HG03432 (cell line): ENCODE data around the gene RPS2.
"Not testable (repeated sequence)": the region's sequence is repeated elsewhere in the genome, so short reads cannot be mapped to it uniquely, and the experiment has no call there.

ENCODE experiments used
- ATAC-seq: cut with Tn5 transposase; IDR thresholded peaks from one replicate; pipeline ENCODE4 v1.9.1; 2021; ENCODE audit warnings: mild to moderate bottlenecking, moderate library complexity; ENCODE audit not compliant: unreplicated experiment

The RPS2 gene

GRCh38 chr16:1964506-1965395 is at the start of gene RPS2:
Gene RPS2, minus strand, starts transcription at chr16:1964826. Its CDS starts 201 bp downstream, at chr16:1964625.
- peak; percentile 82 for ATAC-seq

DNA sequence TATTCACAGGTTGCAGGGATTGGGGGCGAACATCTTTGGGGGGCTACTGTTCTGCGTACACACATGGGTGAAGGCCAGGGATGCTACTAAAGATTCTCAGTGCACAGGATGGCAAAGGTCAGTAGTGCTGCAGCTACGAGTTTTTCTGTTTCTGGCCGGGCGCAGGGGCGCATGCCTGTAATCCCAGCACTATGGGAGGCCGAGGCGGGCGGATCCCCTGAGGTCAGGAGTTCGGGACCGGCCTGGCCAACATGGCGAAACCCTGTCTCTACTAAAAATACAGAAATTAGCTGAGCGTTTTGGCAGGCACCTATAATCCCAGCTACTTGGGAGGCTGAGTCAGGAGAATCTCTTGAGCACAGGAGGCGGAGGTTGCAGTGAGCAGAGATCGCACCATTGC is 48.9 kb upstream of the RPS2 start:
- no peak for ATAC-seq

DNA sequence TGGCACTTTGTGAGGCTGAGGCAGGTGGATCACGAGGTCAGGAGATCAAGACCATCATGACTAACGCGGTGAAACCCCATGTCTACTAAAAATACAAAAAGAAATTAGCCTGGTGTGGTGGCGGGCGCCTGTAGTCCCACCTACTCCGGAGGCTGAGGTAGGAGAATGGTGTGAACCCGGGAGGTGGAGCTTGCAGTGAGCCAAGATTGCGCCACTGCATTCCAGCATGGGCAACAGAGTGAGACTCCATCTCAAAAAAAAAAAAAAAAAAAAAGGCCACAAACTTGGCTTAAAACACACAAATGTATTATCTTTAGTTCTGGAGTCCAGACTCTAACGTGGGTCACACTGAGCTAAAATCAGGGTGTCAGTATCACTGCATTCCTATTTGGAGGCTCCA is 47.1 kb upstream of the RPS2 start:
- ATAC-seq = not testable (repeated sequence)

DNA sequence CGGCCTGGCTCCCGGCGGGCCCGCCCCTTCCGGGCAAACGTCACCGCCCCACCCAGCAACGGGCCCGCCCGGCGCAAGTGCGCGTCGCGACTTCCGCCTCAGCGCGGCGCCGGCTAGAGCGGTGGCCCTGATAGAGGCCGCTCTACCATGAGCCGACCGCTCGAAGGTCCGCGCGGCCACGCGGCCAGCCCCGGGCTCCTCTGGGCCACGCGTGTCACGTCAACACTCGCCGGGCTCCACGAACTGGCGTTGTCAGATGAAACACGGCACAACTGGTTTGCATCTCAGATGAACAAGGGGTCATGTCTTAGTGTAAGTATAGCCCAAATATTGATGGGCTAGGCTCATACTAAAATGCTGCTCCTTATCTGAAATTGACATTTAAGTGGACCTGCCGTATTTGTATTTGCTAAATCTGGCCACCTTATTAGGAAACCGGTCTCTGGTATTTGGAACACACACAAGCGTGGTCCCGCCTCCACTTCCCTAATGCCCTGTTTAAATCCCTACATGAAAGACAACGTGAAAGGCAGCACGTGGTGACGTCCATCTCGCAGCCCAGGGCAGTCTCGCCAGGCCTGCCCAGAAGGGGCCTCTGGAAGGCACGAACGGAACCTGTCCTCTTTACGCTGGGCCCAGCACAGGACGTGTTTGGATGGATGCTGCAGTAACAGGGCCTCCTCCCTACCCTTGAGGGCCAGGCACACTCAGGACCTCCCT is 45.3 kb upstream of the RPS2 start, which contains the start of gene ZNF598:
Gene ZNF598 (minus strand): TSS at position 31 of the 720 bp plus-strand sequence.
- ATAC-seq = peak; percentile 84

- peak; percentile 32 for ATAC-seq
Observed at GRCh38 chr16:2009164-2009711, 44.6 kb upstream of the RPS2 start.

- ATAC-seq = peak; percentile 9
Observed at GRCh38 chr16:2008631-2009163, 44.1 kb upstream of the RPS2 start.

GRCh38 chr16:2008009-2008526 is 43.4 kb upstream of the RPS2 start:
- no peak for ATAC-seq

DNA sequence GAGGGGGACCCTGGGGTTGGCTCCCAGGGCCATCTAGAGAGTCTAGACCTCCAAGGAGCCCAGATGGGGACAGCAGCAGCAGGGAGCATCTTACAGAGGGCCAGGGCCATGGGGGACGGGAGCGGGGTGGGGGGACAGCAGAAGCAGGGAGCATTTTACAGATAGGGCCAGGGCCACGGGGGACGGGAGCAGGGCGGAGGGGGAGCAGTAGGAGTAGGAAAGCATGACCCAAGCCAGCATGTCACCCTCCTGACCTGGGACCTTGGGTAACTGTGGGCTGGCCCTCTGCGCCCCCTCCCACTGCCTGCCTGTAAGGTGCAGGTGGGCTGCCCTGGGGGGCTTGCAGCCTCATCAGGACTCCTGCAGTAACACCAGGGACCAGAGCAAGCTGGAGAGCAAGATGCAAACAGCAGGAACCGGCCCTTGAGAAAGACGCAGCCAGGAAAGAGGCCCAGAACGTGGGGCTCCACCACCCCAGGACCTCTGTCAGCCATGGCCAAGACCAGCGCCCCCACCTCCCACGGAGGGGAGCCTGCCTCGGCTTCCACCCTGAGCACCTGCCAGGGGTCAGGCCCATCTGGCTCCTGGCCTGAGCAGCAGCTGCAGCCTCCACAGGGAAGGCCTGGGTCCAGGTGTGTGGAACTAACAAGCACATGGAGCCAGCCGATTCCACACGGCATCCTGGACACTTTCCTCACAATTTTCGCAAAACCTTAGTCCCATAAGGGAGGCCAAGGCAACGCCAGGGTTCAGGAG is 42.6 kb upstream of the RPS2 start:
- ATAC-seq = no peak

DNA sequence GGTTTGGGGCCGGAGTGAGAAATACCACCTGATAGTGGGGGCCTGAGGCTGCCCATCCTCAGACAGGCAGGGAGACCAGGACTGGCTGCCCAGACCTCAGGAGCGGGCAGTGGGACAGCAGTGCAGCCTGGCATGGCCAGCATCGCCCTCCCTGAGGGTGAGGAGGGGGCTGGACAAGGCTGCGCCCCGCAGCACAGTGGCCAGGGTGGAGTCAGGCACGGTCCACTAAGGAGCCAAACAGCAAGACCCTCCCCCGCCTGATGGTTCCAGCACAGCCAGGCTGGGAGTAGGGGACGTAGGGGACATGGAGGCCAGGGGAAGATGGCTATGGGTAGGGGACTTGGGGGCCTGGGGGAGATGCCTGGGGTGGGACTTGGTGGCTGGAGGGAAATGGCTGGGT is 41.7 kb upstream of the RPS2 start:
- no peak for ATAC-seq

GRCh38 chr16:2005646-2006045 is 41.0 kb upstream of the RPS2 start:
- no peak for ATAC-seq

GRCh38 chr16:2004795-2005517 is 40.3 kb upstream of the RPS2 start:
- ATAC-seq = no peak

DNA sequence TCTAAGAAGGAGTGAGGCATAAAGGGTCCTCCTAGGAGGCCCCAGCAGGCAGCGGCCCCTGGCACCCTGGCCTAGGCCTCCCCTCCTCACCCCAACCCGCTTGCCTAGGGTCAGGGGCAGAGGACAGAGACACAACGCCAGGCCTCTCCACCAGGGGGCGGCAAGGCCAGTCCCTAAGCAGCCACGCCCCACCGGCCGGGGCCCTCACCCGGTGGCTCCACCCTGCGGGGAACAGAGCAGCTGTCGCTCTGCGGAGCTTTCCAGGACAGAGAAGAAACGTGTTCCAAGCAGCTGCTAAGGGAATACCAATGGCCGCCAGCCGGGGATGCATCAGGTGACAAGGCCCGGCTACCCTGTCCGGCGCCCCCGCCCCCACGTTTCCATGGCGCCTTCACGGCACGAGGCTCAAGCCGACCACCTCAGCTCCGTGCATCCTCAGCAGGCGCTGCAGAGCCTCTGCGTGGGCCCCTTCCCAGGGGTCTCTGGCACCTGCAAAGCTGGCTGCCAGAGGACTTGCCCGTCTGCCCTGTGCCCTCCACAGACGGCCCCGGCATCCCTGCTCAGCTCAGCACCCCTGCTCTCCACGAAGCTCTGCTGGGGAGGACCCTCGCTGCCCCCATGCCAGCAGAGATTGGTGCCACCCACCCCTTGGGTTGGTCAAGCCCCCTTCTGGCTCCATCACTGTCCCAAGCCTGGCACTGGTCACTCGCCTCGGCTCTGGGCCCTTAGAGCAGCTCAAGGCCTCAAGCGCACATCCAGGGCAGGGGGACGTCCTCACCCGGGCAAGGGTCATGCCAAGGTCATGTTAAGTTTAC is 39.4 kb upstream of the RPS2 start:
- peak; percentile 64 for ATAC-seq

DNA sequence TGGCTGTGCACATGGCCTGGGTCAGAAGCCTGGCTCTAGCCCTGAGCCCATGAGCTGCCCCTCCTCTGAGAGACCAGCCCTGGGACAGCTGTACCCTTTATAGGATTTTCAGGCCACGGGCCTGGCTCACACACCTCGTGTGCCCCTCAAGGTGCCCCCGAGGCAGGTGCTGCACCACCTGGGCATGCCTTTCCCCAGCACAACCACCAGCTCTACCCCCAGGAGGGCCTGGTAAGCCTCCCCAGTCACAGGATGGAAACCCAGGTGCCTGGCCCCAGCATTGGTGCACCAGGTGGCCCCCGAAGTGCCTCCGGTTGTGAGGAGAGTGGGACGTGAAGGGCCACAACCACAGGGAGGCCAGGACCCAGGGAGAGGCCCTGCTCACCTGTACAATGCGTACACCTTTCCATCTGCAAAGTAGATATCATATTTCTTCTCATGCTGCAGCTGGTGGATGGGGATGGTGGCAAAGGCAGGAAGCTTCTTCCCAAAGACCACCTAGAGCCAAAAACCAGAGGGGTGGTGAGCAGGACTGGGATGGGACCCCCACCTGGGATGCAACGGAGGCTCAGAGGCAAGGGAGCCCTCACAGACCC is 38.7 kb upstream of the RPS2 start:
- ATAC-seq = no peak

DNA sequence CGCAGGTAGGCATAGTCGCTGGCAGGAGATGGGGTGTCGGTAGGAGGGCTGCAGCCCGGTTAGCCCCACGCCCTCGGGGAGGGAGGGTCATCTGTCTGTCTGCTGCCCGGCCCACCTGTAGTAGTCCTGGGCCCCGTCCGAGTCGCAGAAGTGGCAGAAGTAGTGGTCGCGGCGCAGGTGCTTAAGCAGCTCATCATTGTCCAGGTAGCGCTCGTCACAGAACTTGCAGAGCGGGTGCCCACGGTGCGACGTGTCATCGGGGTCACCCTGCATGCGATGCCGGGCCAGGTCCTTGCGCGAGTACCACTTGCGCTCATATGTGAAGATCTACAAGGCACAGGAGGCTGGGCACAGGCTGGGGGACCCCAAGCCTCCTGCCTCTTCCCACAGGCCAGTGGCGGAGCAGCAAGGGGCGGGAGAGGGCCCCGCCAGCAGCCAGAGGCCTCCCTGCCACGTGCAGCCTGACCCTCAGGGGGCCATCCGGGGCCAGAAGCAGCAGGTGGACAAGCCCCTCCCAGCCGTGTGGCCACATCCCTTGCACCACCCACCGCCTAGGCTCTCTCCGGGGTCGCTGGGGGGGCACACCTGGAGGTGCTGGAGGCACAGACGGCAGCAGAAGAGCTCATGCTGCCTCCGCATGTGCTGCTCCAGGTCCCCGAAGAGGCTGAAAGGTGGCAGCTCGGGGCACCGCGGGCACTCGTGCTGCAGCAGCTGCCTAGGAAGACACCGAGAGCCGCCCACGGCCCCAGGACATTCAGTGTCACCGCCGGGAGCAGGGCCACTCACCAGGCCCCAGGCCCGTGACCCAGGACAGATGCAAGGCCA is 38.0 kb upstream of the RPS2 start:
- no peak for ATAC-seq

DNA sequence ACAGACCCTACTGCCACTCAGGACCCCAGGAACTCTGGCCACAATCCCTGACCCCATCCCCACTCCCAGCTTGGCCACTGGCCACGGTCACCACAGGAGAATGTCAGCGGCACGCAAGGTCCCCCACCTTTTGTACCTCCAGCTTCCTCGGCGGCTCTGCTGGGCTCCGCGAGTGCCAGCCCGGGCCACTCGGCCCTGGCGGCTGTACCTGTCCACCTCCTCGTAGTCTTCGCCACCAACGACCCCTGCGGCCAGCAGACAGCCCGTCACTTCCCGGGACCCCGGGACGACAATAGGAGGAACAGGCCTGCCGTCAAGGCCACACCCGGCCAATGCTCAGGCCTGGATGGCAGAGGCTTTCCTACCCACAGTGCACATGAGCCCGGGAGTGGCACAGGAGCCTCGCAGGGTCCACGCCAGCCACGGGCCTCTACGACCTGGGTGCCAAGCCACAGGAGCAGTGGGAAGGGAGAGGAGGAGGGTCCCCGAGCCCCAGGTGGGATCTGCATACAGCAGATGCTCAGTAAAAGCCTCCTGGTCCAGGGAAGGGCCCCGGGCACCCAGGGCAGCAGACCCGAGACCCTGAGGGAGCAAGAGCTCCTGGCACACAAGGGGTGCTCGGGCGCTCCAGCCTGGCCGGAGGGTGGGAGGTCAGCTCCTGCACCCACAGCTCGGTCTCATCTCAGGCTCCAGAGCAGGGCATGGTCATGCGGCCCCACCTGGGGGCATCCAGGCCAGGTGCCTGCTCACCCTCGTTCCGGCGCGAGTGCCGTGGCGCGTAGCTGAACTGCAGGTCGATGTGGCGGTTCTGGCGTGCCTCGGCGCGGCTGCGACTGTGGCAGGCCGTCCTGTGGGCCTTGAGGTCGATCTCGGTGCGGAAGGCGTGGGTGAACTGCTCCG is 37.1 kb upstream of the RPS2 start:
- ATAC-seq = no peak

- no peak for ATAC-seq
Observed at GRCh38 chr16:2001035-2001434, 36.4 kb upstream of the RPS2 start.
